IMR-90 (cell line): ENCODE results near the gene PTPRG. TPM values are rescaled to one million over a fixed set of nuclear protein-coding genes. Genes with fewer than 3 reads are reported as not detected.

Experiments
- ATAC-seq: fragments of 200-7000 bp; cut with Tn5 transposase; 2 replicates; pipeline ENCODE4 v1.9.1; 2020; ENCODE audit warnings: low read depth, mild to moderate bottlenecking, moderate library complexity
- BruUV-seq: library from RNA; stranded (reverse); fragments of 400-500 nt; replicated peaks from 2 replicates; lab custom pipeline; 2021; lab: Mats Ljungman, UMichigan
- CTCF ChIA-PET: fragments of 300-600 bp; formaldehyde crosslinking; extraction: SDS; loops from one replicate; lab custom pipeline; 2021; ENCODE audit warnings: antibody characterized with exemption; lab: Yijun Ruan, JAX
- POLR2A ChIA-PET: fragments of 300-600 bp; sonication (Branson Sonifier 250); formaldehyde crosslinking; loops from one replicate; lab custom pipeline; 2022; ENCODE audit warnings: antibody characterized with exemption; ENCODE audit not compliant: unreplicated experiment; lab: Charles Lee
- DNase-seq: peaks from one replicate; pipeline ENCODE4 v3.0.0; 2013
- H2AFZ ChIP-seq: replicated peaks from 2 replicates; pipeline ENCODE3; 2013; ENCODE audit warnings: low read length, mild to moderate bottlenecking; ENCODE audit not compliant: poor library complexity
- H2AK5ac ChIP-seq: 2 replicates; pipeline ENCODE4 v1.6.1; 2013; ENCODE audit warnings: low read depth, low read length, inconsistent platforms
- H2AK9ac ChIP-seq: replicated peaks from 2 replicates; pipeline ENCODE3; 2013; ENCODE audit warnings: mild to moderate bottlenecking, low read depth, low read length, moderate library complexity; ENCODE audit not compliant: poor library complexity
- H2BK120ac ChIP-seq: 2 replicates; pipeline ENCODE4 v1.6.1; 2013; ENCODE audit warnings: low read depth, low read length, inconsistent platforms
- H2BK15ac ChIP-seq: 3 replicates; pipeline ENCODE4 v1.6.1; 2013; ENCODE audit warnings: low read depth, low read length, inconsistent platforms
- H2BK20ac ChIP-seq: 2 replicates; pipeline ENCODE4 v1.6.1; 2013; ENCODE audit warnings: low read depth, mild to moderate bottlenecking, inconsistent platforms, low read length, moderate library complexity
- H2BK5ac ChIP-seq: 2 replicates; pipeline ENCODE4 v1.6.1; 2013; ENCODE audit warnings: mild to moderate bottlenecking, low read depth, low read length, inconsistent platforms; ENCODE audit not compliant: poor library complexity, severe bottlenecking
- H3K14ac ChIP-seq: replicated peaks from 2 replicates; pipeline ENCODE4 v1.6.1; 2013; ENCODE audit warnings: low read depth, low read length, inconsistent platforms
- H3K18ac ChIP-seq: 2 replicates; pipeline ENCODE4 v1.6.1; 2013; ENCODE audit warnings: low read depth, low read length, control low read depth
- H3K23ac ChIP-seq: 2 replicates; pipeline ENCODE4 v1.6.1; 2013; ENCODE audit warnings: low read depth, low read length, inconsistent platforms
- H3K27ac ChIP-seq: 2 replicates; pipeline ENCODE4 v1.5.1; 2013; ENCODE audit warnings: mild to moderate bottlenecking, control low read depth, low read length; ENCODE audit not compliant: insufficient read depth
- H3K27me3 ChIP-seq: 2 replicates; pipeline ENCODE4 v1.6.1; 2013; ENCODE audit warnings: low read length; ENCODE audit not compliant: control insufficient read depth, insufficient read depth
- H3K36me3 ChIP-seq: 2 replicates; pipeline ENCODE4 v1.6.1; 2013; ENCODE audit warnings: low read length, mixed read lengths; ENCODE audit not compliant: control insufficient read depth, insufficient read depth
- H3K4ac ChIP-seq: 2 replicates; pipeline ENCODE4 v1.6.1; 2013; ENCODE audit warnings: low read depth, low read length, inconsistent platforms
- H3K4me1 ChIP-seq: 2 replicates; pipeline ENCODE4 v1.6.1; 2013; ENCODE audit warnings: low read length, mixed read lengths; ENCODE audit not compliant: control insufficient read depth, insufficient read depth
- H3K4me2 ChIP-seq: 2 replicates; pipeline ENCODE4 v1.6.1; 2013; ENCODE audit warnings: low read depth, mild to moderate bottlenecking, control low read depth, low read length, moderate library complexity
- H3K4me3 ChIP-seq: 2 replicates; pipeline ENCODE4 v1.5.1; 2013; ENCODE audit warnings: low read depth, mild to moderate bottlenecking, control low read depth, low read length, moderate library complexity; ENCODE audit not compliant: insufficient read depth
- H3K56ac ChIP-seq: 2 replicates; pipeline ENCODE4 v1.6.1; 2013; ENCODE audit warnings: low read length, inconsistent platforms; ENCODE audit not compliant: insufficient read depth; ENCODE audit errors: extremely low read depth
- H3K79me1 ChIP-seq, 2 experiments: 2 replicates each; pipeline ENCODE4 v1.6.1; 2013; ENCODE audit warnings: low read length in 2 of 2, inconsistent platforms in 1 of 2, low read depth in 1 of 2
- H3K9ac ChIP-seq: 2 replicates; pipeline ENCODE4 v1.6.1; 2013; ENCODE audit warnings: low read depth, low read length, control low read depth
- H3K9me1 ChIP-seq: 2 replicates; pipeline ENCODE4 v1.6.1; 2013; ENCODE audit warnings: low read length, inconsistent platforms; ENCODE audit not compliant: insufficient read depth
- H3K9me3 ChIP-seq: 2 replicates; pipeline ENCODE4 v1.6.1; 2013; ENCODE audit warnings: low read length; ENCODE audit not compliant: control insufficient read depth, insufficient read depth
- H4K20me1 ChIP-seq: 2 replicates; pipeline ENCODE4 v1.6.1; 2013; ENCODE audit warnings: low read length, inconsistent platforms; ENCODE audit not compliant: insufficient read depth
- H4K5ac ChIP-seq: 2 replicates; pipeline ENCODE4 v1.6.1; 2013; ENCODE audit warnings: mild to moderate bottlenecking, low read depth, low read length, control low read depth
- H4K8ac ChIP-seq, 2 experiments: 2 replicates each; pipeline ENCODE4 v1.6.1; 2013; ENCODE audit warnings: low read depth in 2 of 2, low read length in 2 of 2, control low read depth in 1 of 2, inconsistent platforms in 1 of 2
- H4K91ac ChIP-seq: 2 replicates; pipeline ENCODE4 v1.6.1; 2013; ENCODE audit warnings: low read depth, low read length, inconsistent platforms; ENCODE audit not compliant: insufficient read depth
- BHLHE40 ChIP-seq: fragments of 150-350 bp; IDR thresholded peaks from 2 replicates; pipeline ENCODE4 v1.6.1; 2016; ENCODE audit warnings: mild to moderate bottlenecking, low read depth, low read length
- CEBPB ChIP-seq: IDR thresholded peaks from 2 replicates; pipeline ENCODE4 v1.6.1; 2012; ENCODE audit warnings: low read depth, low read length, improper control_type of control experiment
- CHD1 ChIP-seq: IDR thresholded peaks from 2 replicates; pipeline ENCODE4 v1.6.1; 2012; ENCODE audit warnings: low read depth, low read length, improper control_type of control experiment
- CTCF ChIP-seq: conservative IDR thresholded peaks from 2 replicates; pipeline ENCODE4 v1.5.1; 2012; ENCODE audit warnings: mild to moderate bottlenecking, low read depth, low read length, improper control_type of control experiment
- ELK1 ChIP-seq: fragments of 150-350 bp; IDR thresholded peaks from 2 replicates; pipeline ENCODE4 v1.6.1; 2016; ENCODE audit warnings: low read depth, mild to moderate bottlenecking, low read length, moderate library complexity, borderline replicate concordance
- FOS ChIP-seq: fragments of 150-350 bp; IDR thresholded peaks from 2 replicates; pipeline ENCODE4 v1.6.1; 2016; ENCODE audit warnings: low read depth, low read length
- MAFK ChIP-seq: IDR thresholded peaks from 2 replicates; pipeline ENCODE4 v1.6.1; 2012; ENCODE audit warnings: low read depth, low read length, improper control_type of control experiment
- MAZ ChIP-seq: IDR thresholded peaks from 2 replicates; pipeline ENCODE4 v1.6.1; 2012; ENCODE audit warnings: low read depth, mild to moderate bottlenecking, low read length, improper control_type of control experiment, moderate library complexity, borderline replicate concordance
- MXI1 ChIP-seq: IDR thresholded peaks from 2 replicates; pipeline ENCODE4 v1.6.1; 2012; ENCODE audit warnings: low read depth, mild to moderate bottlenecking, low read length, moderate library complexity, borderline replicate concordance
- NFE2L2 ChIP-seq: fragments of 150-350 bp; IDR thresholded peaks from 2 replicates; pipeline ENCODE4 v1.6.1; 2016; ENCODE audit warnings: low read depth, mild to moderate bottlenecking, low read length
- POLR2A ChIP-seq: IDR thresholded peaks from 2 replicates; pipeline ENCODE4 v1.6.1; 2012; ENCODE audit warnings: mild to moderate bottlenecking, low read depth, low read length
- RAD21 ChIP-seq: IDR thresholded peaks from 2 replicates; pipeline ENCODE4 v1.6.1; 2012; ENCODE audit warnings: low read length, improper control_type of control experiment
- RCOR1 ChIP-seq: IDR thresholded peaks from 2 replicates; pipeline ENCODE4 v1.6.1; 2012; ENCODE audit warnings: mild to moderate bottlenecking, low read length, improper control_type of control experiment; ENCODE audit not compliant: insufficient replicate concordance
- RFX5 ChIP-seq: IDR thresholded peaks from 2 replicates; pipeline ENCODE4 v1.8.0; 2012; ENCODE audit warnings: low read depth, mild to moderate bottlenecking, low read length, moderate library complexity
- SMC3 ChIP-seq: fragments of 150-350 bp; IDR thresholded peaks from 2 replicates; pipeline ENCODE4 v1.6.1; 2016; ENCODE audit warnings: low read depth, mild to moderate bottlenecking, antibody characterized with exemption, low read length, moderate library complexity
- USF2 ChIP-seq: fragments of 150-350 bp; IDR thresholded peaks from 2 replicates; pipeline ENCODE4 v1.6.1; 2017; ENCODE audit warnings: mild to moderate bottlenecking, antibody characterized with exemption, low read length, low read depth
- WGBS, 2 experiments: methylation state at CpG; one replicate each; pipeline versions ENCODE4 v1.1.5 to v1.1.7; 2013; ENCODE audit warnings: missing lambda C conversion rate in 2 of 2; ENCODE audit not compliant: insufficient read length in 1 of 2; ENCODE audit errors: extremely low coverage in 2 of 2; 5-methylcytosine and 5-hydroxymethylcytosine counted together
- dilution Hi-C: fragments of 300-500 bp; cut with HindIII; formaldehyde crosslinking; loops from one replicate; pipeline ENCODE4 v1.14.3; 2018; ENCODE audit warnings: low sequenced_read_pairs; ENCODE audit not compliant: unreplicated experiment
- in situ Hi-C: fragments of 300-500 bp; cut with MboI; formaldehyde crosslinking; loops from 3 replicates; pipeline ENCODE4 v1.14.3; 2019; ENCODE audit warnings: low sequenced_read_pairs, inconsistent platforms, mixed read lengths
- intact Hi-C: fragments of 100-400 bp; cut with micrococcal nuclease; formaldehyde crosslinking; loops from 2 replicates; pipeline ENCODE4 v1.10.0; 2022
- polyA plus RNA-seq, 3 experiments: library from polyadenylated mRNA; depleted of rRNA; stranded (reverse); fragments of >200 nt; gene quantifications; 2 replicates each; pipeline ENCODE4 v1.2.3, GENCODE V29; 2012; ENCODE audit warnings: low replicate concordance in 1 of 3
- total RNA-seq: library from RNA; depleted of rRNA; stranded (reverse); fragments of >200 nt; gene quantifications from 2 replicates; pipeline ENCODE4 v1.2.3, GENCODE V29; 2012

PTPRG gene
- total and polyA plus RNA-seq, 2 of the 4 experiments (the other 2 are of a cell fraction), result 7.7 to 31.0 TPM

GRCh38 chr3:62117903-62118548 is 556.7 kb downstream of the PTPRG start:
- H3K4me3 ChIP-seq, result no peak overlapping the region
- H3K23ac ChIP-seq, result no peak overlapping the region
- no peak overlapping the region for H3K56ac ChIP-seq
- no peak overlapping the region for H3K18ac ChIP-seq
- no peak overlapping the region for H3K4ac ChIP-seq
- no peak overlapping the region for H2AK5ac ChIP-seq
- BruUV-seq, result no TSS peak
- H2BK5ac ChIP-seq, result no peak overlapping the region
- no peak overlapping the region for H3K4me2 ChIP-seq
- in situ Hi-C loops (no loop called here), dilution Hi-C loops (no loop called here), intact Hi-C loops (no loop called here)
- no peak overlapping the region for H2BK20ac ChIP-seq
- no peaks in the 10 kb centered on the region for H3K27me3 ChIP-seq
- H3K36me3 ChIP-seq, result no peaks in the 10 kb centered on the region
- H3K4me1 ChIP-seq, result no peaks in the 10 kb centered on the region
- no peak for ATAC-seq
- no peak overlapping the region for H2AK9ac ChIP-seq
- H2BK120ac ChIP-seq, result no peak overlapping the region
- H4K5ac ChIP-seq, result no peak overlapping the region
- no peak overlapping the region for H2BK15ac ChIP-seq
- H3K9me1 ChIP-seq, result peaks cover 1% of the 10 kb centered on the region; the same call in 1 of the 2 replicates
- POLR2A ChIA-PET, result no interaction called here
- no peak overlapping the region for H4K91ac ChIP-seq
- H2AFZ ChIP-seq, result no peak overlapping the region
- TF ChIP-seq CEBPB (no peak), MAZ (no peak), RAD21 (no peak), CHD1 (no peak), MAFK (no peak), MXI1 (no peak), NFE2L2 (no peak), USF2 (no peak), RCOR1 (no peak), FOS (no peak), RFX5 (no peak), SMC3 (no peak), ELK1 (no peak), BHLHE40 (no peak), POLR2A (no peak), CTCF (no peak)
- H3K9ac ChIP-seq, result no peak overlapping the region
- H3K79me1 ChIP-seq, result 0 out of 4 replicates have a peak, but pooled peaks cover 0 to 1% of the 10 kb centered on the region in 2 experiments
- CTCF ChIA-PET, result no interaction called here
- no peak overlapping the region for H3K14ac ChIP-seq
- no peak overlapping the region for H4K8ac ChIP-seq
- no peak overlapping the region for H3K27ac ChIP-seq
- whole genome bisulfite sequencing, 2 experiments, result no CpG with 5 or more reads among the region's 3 CpGs
- no peak for DNase-seq
- no peaks in the 10 kb centered on the region; the same call in 1 of the 2 replicates for H4K20me1 ChIP-seq
- H3K9me3 ChIP-seq, result peaks cover 3% of the 10 kb centered on the region; the same call in 1 of the 2 replicates
